Skeletal muscle satellite cell (primary cell): ENCODE measurements around the gene CSTPP1.
A peak's percentile ranks its signal among the peaks of the same experiment; 100 is the strongest.

Source experiments
- H3K27me3 ChIP-seq: 2 replicates; pipeline ENCODE4 v1.7.0; 2013; ENCODE audit warnings: low read length; ENCODE audit not compliant: control insufficient read depth, insufficient read depth
- H3K36me3 ChIP-seq: 2 replicates; pipeline ENCODE4 v1.7.0; 2013; ENCODE audit warnings: mild to moderate bottlenecking, control low read depth, low read length; ENCODE audit not compliant: insufficient read depth
- H3K4me1 ChIP-seq: 2 replicates; pipeline ENCODE4 v1.7.0; 2013; ENCODE audit warnings: low read length; ENCODE audit not compliant: control insufficient read depth, insufficient read depth
- H3K4me2 ChIP-seq: 2 replicates; pipeline ENCODE4 v1.7.0; 2013; ENCODE audit warnings: mild to moderate bottlenecking, low read length
- H3K4me3 ChIP-seq: 2 replicates; pipeline ENCODE4 v1.7.0; 2013; ENCODE audit warnings: low read length
- H3K9ac ChIP-seq: 2 replicates; pipeline ENCODE4 v1.7.0; 2013; ENCODE audit warnings: mild to moderate bottlenecking, low read depth, low read length, moderate library complexity
- H3K9me3 ChIP-seq: replicated peaks from 2 replicates; pipeline ENCODE4 v1.7.0; 2013; ENCODE audit warnings: mild to moderate bottlenecking, control low read depth, low read length

The CSTPP1 gene

GRCh38 chr11:46896719-46897406, 39.7 kb upstream of the CSTPP1 start:
- Histone ChIP-seq H3K9ac (no peak overlapping the region), H3K36me3 (no peaks in the 10 kb centered on the region), H3K4me1 (peaks cover 10% of the 10 kb centered on the region), H3K27me3 (no peaks in the 10 kb centered on the region), H3K4me2 (no peak overlapping the region), H3K9me3 (no peaks in the 10 kb centered on the region), H3K4me3 (no peak overlapping the region)

DNA sequence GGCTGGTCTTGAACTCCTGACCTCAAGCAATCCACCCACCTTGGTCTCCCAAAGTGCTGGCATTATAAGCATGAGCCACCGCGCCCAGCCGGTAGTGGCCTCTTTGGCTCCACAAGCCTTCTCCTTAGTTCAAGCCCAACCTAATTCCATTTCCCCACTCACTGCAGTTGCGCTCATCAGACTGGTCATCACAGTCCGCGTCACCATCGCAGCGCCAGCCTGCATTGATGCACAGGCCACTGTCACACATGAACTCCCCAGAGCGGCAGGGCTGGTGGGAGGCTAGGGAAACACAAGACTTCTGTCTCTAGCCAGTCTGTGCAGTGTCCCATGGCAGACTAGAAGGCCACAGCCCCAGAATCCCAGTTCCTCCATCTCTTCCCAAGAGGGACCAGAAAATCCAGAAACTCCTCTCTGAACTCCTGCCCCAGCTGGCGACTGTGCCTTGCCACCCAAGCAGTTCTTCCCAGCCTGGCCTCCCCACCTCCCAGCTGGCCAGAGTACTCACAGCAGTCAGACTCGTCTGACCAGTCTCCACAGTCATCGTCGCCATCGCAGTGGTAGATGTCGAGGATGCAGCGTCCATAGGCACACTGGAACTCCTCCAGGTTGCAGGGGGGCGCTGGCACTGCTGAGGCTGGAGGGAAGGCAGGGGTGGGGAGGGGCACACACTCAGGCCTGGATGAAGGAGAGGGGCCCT, 38.0 kb upstream of the CSTPP1 start:
- Histone ChIP-seq H3K27me3 (no peaks in the 10 kb centered on the region), H3K36me3 (no peaks in the 10 kb centered on the region), H3K9me3 (no peaks in the 10 kb centered on the region), H3K4me2 (no peak overlapping the region), H3K9ac (no peak overlapping the region), H3K4me1 (peaks cover 10% of the 10 kb centered on the region), H3K4me3 (no peak overlapping the region)

GRCh38 chr11:46899501-46900025, 37.0 kb upstream of the CSTPP1 start:
- Histone ChIP-seq H3K4me1 (peaks cover 10% of the 10 kb centered on the region), H3K9ac (no peak overlapping the region), H3K4me3 (no peak overlapping the region), H3K9me3 (no peaks in the 10 kb centered on the region), H3K36me3 (no peaks in the 10 kb centered on the region), H3K4me2 (no peak overlapping the region), H3K27me3 (no peaks in the 10 kb centered on the region)

DNA sequence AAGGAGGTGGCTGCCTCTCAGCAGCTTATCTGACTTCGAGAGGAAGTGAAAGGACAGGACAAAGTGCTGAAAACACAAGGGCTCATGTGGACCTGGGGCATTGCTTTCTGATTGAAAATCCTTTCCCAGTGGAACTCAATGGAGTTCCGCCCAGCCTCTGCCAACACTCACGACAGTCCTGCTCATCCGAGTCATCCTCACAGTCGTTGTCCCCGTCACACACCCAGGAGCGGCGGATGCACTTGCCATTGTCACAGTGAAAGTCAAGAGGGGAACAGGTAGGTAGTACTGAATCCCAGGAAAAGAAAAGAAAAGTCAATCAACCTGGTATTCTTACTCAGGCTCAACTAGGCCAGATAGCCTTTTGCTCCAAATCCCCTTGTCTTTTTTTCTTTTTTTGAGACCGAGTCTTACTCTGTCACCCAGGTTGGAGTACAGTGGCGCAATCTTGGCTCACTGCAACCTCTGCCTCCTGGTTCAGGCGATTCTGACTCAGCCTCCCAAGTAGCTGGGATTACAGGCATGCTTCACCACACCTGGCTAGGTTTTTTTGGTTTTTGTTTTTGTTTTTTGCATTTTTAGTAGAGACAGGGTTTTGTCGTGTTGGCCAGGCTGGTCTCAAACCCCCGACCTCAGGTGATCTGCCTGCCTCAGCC, 36.3 kb upstream of the CSTPP1 start:
- H3K4me1 ChIP-seq = peaks cover 10% of the 10 kb centered on the region
- H3K9ac ChIP-seq = no peak overlapping the region
- no peaks in the 10 kb centered on the region for H3K27me3 ChIP-seq
- H3K4me3 ChIP-seq = no peak overlapping the region
- no peaks in the 10 kb centered on the region for H3K36me3 ChIP-seq
- no peak overlapping the region for H3K4me2 ChIP-seq
- no peaks in the 10 kb centered on the region for H3K9me3 ChIP-seq

DNA sequence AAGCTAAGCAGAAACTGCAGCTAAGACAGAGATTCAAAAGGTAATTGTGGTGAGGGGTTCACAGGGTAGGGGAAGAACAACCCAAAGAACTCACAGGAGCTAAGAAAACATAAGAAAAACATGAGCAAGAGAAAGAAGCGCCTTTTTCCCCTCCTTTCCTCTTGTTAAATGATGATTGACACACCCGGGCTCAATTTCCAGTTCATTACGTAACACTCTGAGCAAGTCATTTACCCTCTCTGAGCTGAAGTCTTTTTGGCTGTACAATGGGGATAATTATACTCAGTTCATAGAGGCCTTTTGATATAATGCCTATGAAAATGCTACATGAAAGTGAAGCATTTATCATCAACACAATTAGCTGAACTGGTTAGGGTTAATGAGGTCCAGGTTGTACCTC, 35.4 kb upstream of the CSTPP1 start:
- no peaks in the 10 kb centered on the region for H3K9me3 ChIP-seq
- no peak overlapping the region for H3K4me3 ChIP-seq
- H3K36me3 ChIP-seq = no peaks in the 10 kb centered on the region
- H3K4me2 ChIP-seq = no peak overlapping the region
- no peaks in the 10 kb centered on the region for H3K27me3 ChIP-seq
- peaks cover 4% of the 10 kb centered on the region for H3K4me1 ChIP-seq
- no peak overlapping the region for H3K9ac ChIP-seq

DNA sequence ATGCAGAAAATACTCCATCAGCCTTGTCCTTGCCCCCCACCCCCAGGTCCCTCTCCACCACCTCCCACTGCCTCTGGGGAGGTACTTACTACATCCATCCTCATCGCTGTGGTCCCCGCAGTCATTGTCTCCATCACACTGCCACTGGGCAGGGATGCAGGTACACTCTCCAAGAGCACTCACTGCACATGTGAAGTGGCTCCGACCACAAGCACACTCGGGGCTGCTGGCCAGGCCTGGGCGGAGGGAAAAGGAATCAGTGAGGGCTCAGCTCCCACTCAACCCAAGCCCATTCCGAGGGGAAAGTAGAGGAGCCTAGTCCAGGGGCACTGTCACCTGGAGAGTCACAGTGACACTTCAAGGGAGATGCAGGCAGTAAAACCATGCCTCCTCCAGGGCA, 33.9 kb upstream of the CSTPP1 start:
- no peak overlapping the region for H3K4me3 ChIP-seq
- no peaks in the 10 kb centered on the region for H3K27me3 ChIP-seq
- no peaks in the 10 kb centered on the region for H3K9me3 ChIP-seq
- peaks cover 8% of the 10 kb centered on the region for H3K4me1 ChIP-seq
- no peak overlapping the region for H3K4me2 ChIP-seq
- no peak overlapping the region for H3K9ac ChIP-seq
- no peaks in the 10 kb centered on the region for H3K36me3 ChIP-seq

DNA sequence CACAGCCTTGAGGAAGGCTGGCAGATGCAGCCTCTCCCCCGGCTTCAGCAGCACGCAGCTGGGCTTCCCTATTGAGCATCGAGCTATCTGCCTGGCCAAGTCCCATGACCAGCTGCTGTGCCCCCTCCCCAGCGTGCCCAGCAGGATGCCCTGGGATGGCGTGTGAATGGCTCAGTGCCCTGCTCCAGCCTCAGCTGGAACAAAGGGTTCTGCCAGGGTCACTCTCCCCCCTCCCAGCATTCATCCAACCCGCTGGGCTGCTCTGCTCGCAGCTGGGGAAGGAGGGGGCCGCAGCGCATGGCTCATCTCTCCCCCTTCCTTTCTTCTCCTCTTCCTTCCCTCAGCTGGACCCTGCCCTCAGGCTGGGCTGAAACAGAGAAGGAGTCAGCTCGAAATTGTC, 32.7 kb upstream of the CSTPP1 start:
- Histone ChIP-seq H3K27me3 (no peaks in the 10 kb centered on the region), H3K4me2 (no peak overlapping the region), H3K36me3 (no peaks in the 10 kb centered on the region), H3K9ac (no peak overlapping the region), H3K4me3 (no peak overlapping the region), H3K4me1 (peaks cover 8% of the 10 kb centered on the region), H3K9me3 (no peaks in the 10 kb centered on the region)

DNA sequence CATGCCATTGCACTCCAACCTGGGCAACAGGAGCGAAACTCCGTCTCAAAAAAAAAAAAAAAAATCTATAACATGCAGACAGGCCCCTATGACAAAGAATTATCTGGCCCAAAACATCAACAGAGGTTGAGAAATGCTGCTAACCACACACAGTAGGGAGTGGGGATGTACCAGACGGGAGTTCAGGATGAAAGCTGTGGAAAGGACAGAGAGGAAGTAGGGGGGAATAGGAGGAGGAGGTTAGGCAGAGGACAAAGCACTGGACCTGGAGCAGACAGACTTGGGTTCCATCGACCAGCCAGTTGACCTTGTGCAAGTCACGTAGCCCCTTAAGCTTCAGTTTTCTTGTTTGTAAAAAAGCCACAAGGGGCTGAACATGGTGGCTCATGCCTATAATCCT, 30.8 kb upstream of the CSTPP1 start:
- Histone ChIP-seq H3K36me3 (no peaks in the 10 kb centered on the region), H3K4me2 (no peak overlapping the region), H3K4me3 (no peak overlapping the region), H3K4me1 (peaks cover 8% of the 10 kb centered on the region), H3K9me3 (no peaks in the 10 kb centered on the region), H3K27me3 (no peaks in the 10 kb centered on the region), H3K9ac (no peak overlapping the region)

DNA sequence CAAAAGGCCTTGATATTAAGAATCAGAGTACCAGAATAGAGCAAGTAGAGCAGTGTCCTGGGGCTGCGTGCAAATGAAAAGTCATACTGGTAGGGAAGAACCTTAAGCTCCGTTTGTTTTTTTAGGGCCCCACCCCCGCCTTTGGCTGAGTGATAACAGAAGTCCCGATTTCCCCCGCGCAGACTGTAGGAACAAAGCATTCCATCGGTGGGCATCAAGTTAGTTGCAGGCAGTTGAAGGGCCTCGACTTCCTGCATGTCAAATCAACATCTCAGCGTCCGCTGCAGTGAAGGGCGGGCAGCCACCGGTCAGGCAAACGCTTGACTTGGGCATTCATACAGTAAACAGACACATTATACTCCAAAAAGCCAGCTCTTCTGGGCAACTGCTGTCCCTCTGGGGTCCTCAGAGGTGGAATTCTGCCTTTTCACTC, 29.9 kb upstream of the CSTPP1 start:
- Histone ChIP-seq H3K4me1 (peaks cover 8% of the 10 kb centered on the region), H3K9me3 (no peaks in the 10 kb centered on the region), H3K9ac (no peak overlapping the region), H3K27me3 (no peaks in the 10 kb centered on the region), H3K36me3 (no peaks in the 10 kb centered on the region), H3K4me2 (peak overlapping the region; percentile 62), H3K4me3 (no peak overlapping the region)

GRCh38 chr11:46907606-46908005, 29.0 kb upstream of the CSTPP1 start:
- H3K9me3 ChIP-seq = no peaks in the 10 kb centered on the region
- no peak overlapping the region for H3K4me2 ChIP-seq
- H3K4me1 ChIP-seq = peaks cover 11% of the 10 kb centered on the region
- H3K36me3 ChIP-seq = no peaks in the 10 kb centered on the region
- H3K9ac ChIP-seq = no peak overlapping the region
- H3K4me3 ChIP-seq = no peak overlapping the region
- H3K27me3 ChIP-seq = no peaks in the 10 kb centered on the region

GRCh38 chr11:46912526-46913150, 23.9 kb upstream of the CSTPP1 start:
- H3K36me3 ChIP-seq = no peaks in the 10 kb centered on the region
- H3K4me3 ChIP-seq = peak overlapping the region; percentile 28
- no peaks in the 10 kb centered on the region for H3K9me3 ChIP-seq
- no peak overlapping the region for H3K9ac ChIP-seq
- no peaks in the 10 kb centered on the region for H3K27me3 ChIP-seq
- H3K4me1 ChIP-seq = peaks cover 37% of the 10 kb centered on the region
- H3K4me2 ChIP-seq = peak overlapping the region; percentile 57
